Breast epithelium (tissue), 4 donors: ENCODE measurements around the gene NTSR1. TPM values are rescaled to one million over a fixed set of nuclear protein-coding genes. Genes with fewer than 3 reads are reported as not detected.

ENCODE experiments used
- DNase-seq, 2 donors: peaks; one replicate each; pipeline ENCODE4 v3.0.0-alpha.2; 2019; ENCODE audit warnings: low spot score in 2 of 2
- H3K27ac ChIP-seq, 2 donors: fragments of 200-600 bp; sonication (generic) in 1 of 2; one replicate each; pipeline ENCODE4 v1.5.1; 2016 to 2019; ENCODE audit warnings: mild to moderate bottlenecking in 1 of 2
- H3K27me3 ChIP-seq, 2 donors: fragments of 200-600 bp; sonication (generic) in 1 of 2; one replicate each; pipeline versions ENCODE4 v1.5.1 to v1.6.0; 2017 to 2019; ENCODE audit warnings: control low read depth in 1 of 2, mild to moderate bottlenecking in 1 of 2
- H3K36me3 ChIP-seq: fragments of 200-600 bp; one replicate; pipeline ENCODE4 v1.5.1; 2019
- H3K4me1 ChIP-seq, 2 donors: fragments of 200-600 bp; sonication (generic); one replicate each; pipeline ENCODE4 v1.5.1; 2016 to 2019; ENCODE audit warnings: control low read depth in 1 of 2
- H3K4me3 ChIP-seq, 3 donors: fragments of 200-600 bp; sonication (generic); 1 replicate in 2 of 3; 2 replicates in 1 of 3; pipeline ENCODE4 v1.5.1; 2016 to 2019; ENCODE audit warnings: mild to moderate bottlenecking in 3 of 3, moderate library complexity in 2 of 3
- H3K9me3 ChIP-seq, 2 donors: fragments of 200-600 bp; sonication (generic) in 1 of 2; one replicate each; pipeline ENCODE4 v1.5.1; 2016 to 2019; ENCODE audit warnings: control low read depth in 1 of 2
- CTCF ChIP-seq, 3 donors: fragments of 450-650 bp; IDR thresholded peaks; one replicate each; pipeline ENCODE4 v1.5.1; 2016 to 2017; ENCODE audit warnings: antibody characterized with exemption in 3 of 3, mild to moderate bottlenecking in 3 of 3, moderate library complexity in 3 of 3
- POLR2A ChIP-seq: fragments of 450-650 bp; IDR thresholded peaks from one replicate; pipeline ENCODE4 v1.6.1; 2016; ENCODE audit warnings: antibody characterized with exemption, mild to moderate bottlenecking, moderate library complexity
- POLR2AphosphoS5 ChIP-seq, 3 donors: sonication (generic); formaldehyde crosslinking; IDR thresholded peaks; one replicate each; pipeline ENCODE4 v1.6.1; 2017; ENCODE audit warnings: antibody characterized with exemption in 3 of 3
- intact Hi-C: fragments of 100-400 bp; cut with DNase I; formaldehyde crosslinking; loops from one replicate; pipeline ENCODE4 v1.15.1; 2023; ENCODE audit warnings: low total_unique reads
- total RNA-seq, 3 donors: library from RNA; depleted of rRNA; stranded (reverse); fragments of >200 nt; gene quantifications; one replicate each; pipeline ENCODE4 v1.1.0, GENCODE V29; 2016

Gene NTSR1
- total RNA-seq, 3 donors from 2014 or later: under 0.01 TPM; not detected in 2

- no peak for DNase-seq
- intact Hi-C loops: no loop called here
- H3K4me1 ChIP-seq: peaks cover 12% of the 10 kb centered on the region in 2 donors
- no peak for TF ChIP-seq POLR2A
- TF ChIP-seq POLR2AphosphoS5 (IDR thresholded peaks at IDR 0.05): peak; percentile 42 to 76 (median 76)
- H3K4me3 ChIP-seq: peak within 1 kb of the TSS; percentile 87 to 99 (median 98)
- peaks cover 2% of the 10 kb centered on the region for H3K36me3 ChIP-seq
- peak within 1 kb of the TSS; percentile 86 to 87 for H3K27ac ChIP-seq
- H3K27me3 ChIP-seq: no peaks in the 10 kb centered on the region
- H3K9me3 ChIP-seq: no peaks in the 10 kb centered on the region
These were observed 96.1 kb downstream of the NTSR1 start, which contains the start of gene OGFR for GRCh38 chr20:62804627-62805154. Gene OGFR (plus strand): TSS chr20:62804835. CDS start chr20:62804860, 25 bp downstream.

- intact Hi-C loops: no loop called here
- Histone ChIP-seq H3K27ac (peak overlapping the region; percentile 86 to 87), H3K27me3 (no peaks in the 10 kb centered on the region), H3K4me1 (peaks cover 12% of the 10 kb centered on the region in 2 donors), H3K9me3 (no peaks in the 10 kb centered on the region), H3K36me3 (peaks cover 7% of the 10 kb centered on the region), H3K4me3 (peak overlapping the region; percentile 87 to 99 (median 98))
- TF ChIP-seq CTCF (IDR thresholded peaks at IDR 0.05) (no peak), POLR2A (no peak), POLR2AphosphoS5 (IDR thresholded peaks at IDR 0.05) (no peak)
- DNase-seq: no peak
These were observed 96.6 kb downstream of the NTSR1 start for GRCh38 chr20:62805155-62805710.

- intact Hi-C loops: no loop called here
- TF ChIP-seq POLR2AphosphoS5 (IDR thresholded peaks at IDR 0.05) (no peak), POLR2A (no peak), CTCF (IDR thresholded peaks at IDR 0.05) (no peak)
- Histone ChIP-seq H3K27ac (peak overlapping the region; percentile 86 to 87), H3K36me3 (peaks cover 7% of the 10 kb centered on the region), H3K27me3 (no peaks in the 10 kb centered on the region), H3K4me1 (peaks cover 12% of the 10 kb centered on the region in 2 donors), H3K9me3 (no peaks in the 10 kb centered on the region), H3K4me3 (peak overlapping the region; percentile 87 to 99 (median 98))
- DNase-seq: no peak
These were observed 97.2 kb downstream of the NTSR1 start for GRCh38 chr20:62805711-62806382.

GRCh38 chr20:62806383-62807050, 97.9 kb downstream of the NTSR1 start:
- intact Hi-C loops: no loop called here
- H3K9me3 ChIP-seq: no peaks in the 10 kb centered on the region
- no peaks in the 10 kb centered on the region for H3K27me3 ChIP-seq
- peak overlapping the region; percentile 87 to 99 (median 98) for H3K4me3 ChIP-seq
- H3K4me1 ChIP-seq: peaks cover 12% of the 10 kb centered on the region in 2 donors
- H3K36me3 ChIP-seq: peaks cover 7% of the 10 kb centered on the region
- DNase-seq: no peak
- TF ChIP-seq CTCF (IDR thresholded peaks at IDR 0.05) (no peak), POLR2A (no peak), POLR2AphosphoS5 (IDR thresholded peaks at IDR 0.05) (no peak)
- H3K27ac ChIP-seq: peak overlapping the region; percentile 15 to 87

GRCh38 chr20:62807444-62808210, 99.0 kb downstream of the NTSR1 start:
- intact Hi-C loops: no loop called here
- Histone ChIP-seq H3K4me1 (peaks cover 12% of the 10 kb centered on the region in 2 donors), H3K36me3 (peaks cover 7% of the 10 kb centered on the region), H3K9me3 (no peaks in the 10 kb centered on the region), H3K4me3 (no peak overlapping the region), H3K27ac (no peak overlapping the region), H3K27me3 (no peaks in the 10 kb centered on the region)
- no peak for TF ChIP-seq POLR2AphosphoS5 (IDR thresholded peaks at IDR 0.05)
- no peak for TF ChIP-seq POLR2A
- TF ChIP-seq CTCF (IDR thresholded peaks at IDR 0.05): no peak
- no peak for DNase-seq
